ENCODE results near the gene ZNF473. TPM values are rescaled to one million over a fixed set of nuclear protein-coding genes. Genes with fewer than 3 reads are reported as not detected.

ZNF473 gene
- total and polyA plus RNA-seq, 2 donors (not counting 3 experiments of a cell fraction or from before 2014, with no cell fraction given), result 3.8 to 8.7 TPM

GRCh38 chr19:50043967-50044366 lies 18.2 kb downstream of the ZNF473 start:
- DNase-seq (ENCODE audit: low read depth, low spot score), result no peak
- ChIA-PET POLR2A (no interaction called here), CTCF (no interaction called here)
- no peak for FAIRE-seq
- H3K9ac ChIP-seq (replicated peaks; ENCODE audit: extremely low read depth, insufficient read depth, low read length), result no peak overlapping the region
- no peak overlapping the region for H3K4me3 ChIP-seq (replicated peaks in 1 of 3; ENCODE audit: insufficient read depth in 1 of 3, low read depth in 1 of 3, low read length in 3 of 3)
- no peaks in the 10 kb centered on the region for H3K79me2 ChIP-seq (ENCODE audit: control insufficient read depth, insufficient read depth, low read length)
- no peak overlapping the region for H3K4me2 ChIP-seq (ENCODE audit: insufficient read depth, low read length)
- H2AFZ ChIP-seq (ENCODE audit: low read depth, low read length), result no peak overlapping the region
- no peaks in the 10 kb centered on the region for H3K27me3 ChIP-seq (ENCODE audit: control insufficient read depth in 2 of 2, insufficient read depth in 2 of 2, low read length in 2 of 2)
- no peaks in the 10 kb centered on the region for H4K20me1 ChIP-seq (replicated peaks; ENCODE audit: control insufficient read depth, extremely low read depth, insufficient read depth, low read length)
- H3K27ac ChIP-seq (ENCODE audit: insufficient read depth, low read depth, low read length), result no peak overlapping the region
- H3K9me1 ChIP-seq (replicated peaks; ENCODE audit: control insufficient read depth, extremely low read depth, insufficient read depth, low read length), result no peaks in the 10 kb centered on the region
- dilution Hi-C loops (cut with MboI; ENCODE audit: extremely low pct_ligation_motif_present, low sequenced_read_pairs), result no loop called here
- intact Hi-C loops (cut with micrococcal nuclease), result no loop called here
- H3K36me3 ChIP-seq (ENCODE audit: control insufficient read depth in 2 of 2, extremely low read depth in 1 of 2, insufficient read depth in 2 of 2, low read length in 2 of 2), result peaks cover 25 to 59% of the 10 kb centered on the region in 2 experiments
- no peak for TF ChIP-seq GATA2 (IDR thresholded peaks at IDR 0.05; ENCODE audit: insufficient read depth, insufficient read length, low read depth, low read length)
- no peak for TF ChIP-seq FOS (IDR thresholded peaks at IDR 0.05; ENCODE audit: borderline replicate concordance, insufficient read depth, low read length)
- no peak for TF ChIP-seq CTCF (IDR thresholded peaks at IDR 0.05; ENCODE audit: extremely low read depth in 1 of 2, insufficient read depth in 1 of 2, low read depth in 1 of 2, low read length in 2 of 2)
- TF ChIP-seq MAX (IDR thresholded peaks at IDR 0.05; ENCODE audit: insufficient read depth, insufficient read length), result no peak
- TF ChIP-seq POLR2AphosphoS5 (IDR thresholded peaks at IDR 0.05; ENCODE audit: insufficient read depth, low read depth, low read length), result no peak
- peaks cover 28% of the 10 kb centered on the region for H3K9me3 ChIP-seq (replicated peaks; ENCODE audit: control insufficient read depth, insufficient read depth, low read length)
- BruUV-seq (replicated peaks), result no TSS peak
- H3K4me1 ChIP-seq (ENCODE audit: control insufficient read depth, extremely low read depth, insufficient read depth, low read length), result no peaks in the 10 kb centered on the region

GRCh38 chr19:50044922-50045321 lies 19.1 kb downstream of the ZNF473 start:
- Histone ChIP-seq H3K4me2 (ENCODE audit: insufficient read depth, low read length) (no peak overlapping the region), H3K79me2 (ENCODE audit: control insufficient read depth, insufficient read depth, low read length) (no peaks in the 10 kb centered on the region), H3K27me3 (ENCODE audit: control insufficient read depth in 2 of 2, insufficient read depth in 2 of 2, low read length in 2 of 2) (no peaks in the 10 kb centered on the region), H4K20me1 (replicated peaks; ENCODE audit: control insufficient read depth, extremely low read depth, insufficient read depth, low read length) (no peaks in the 10 kb centered on the region), H3K9me1 (replicated peaks; ENCODE audit: control insufficient read depth, extremely low read depth, insufficient read depth, low read length) (no peaks in the 10 kb centered on the region), H3K9ac (replicated peaks; ENCODE audit: extremely low read depth, insufficient read depth, low read length) (no peak overlapping the region), H3K27ac (ENCODE audit: insufficient read depth, low read depth, low read length) (no peak overlapping the region), H3K9me3 (replicated peaks; ENCODE audit: control insufficient read depth, insufficient read depth, low read length) (peaks cover 28% of the 10 kb centered on the region), H2AFZ (ENCODE audit: low read depth, low read length) (no peak overlapping the region), H3K4me3 (replicated peaks in 1 of 3; ENCODE audit: insufficient read depth in 1 of 3, low read depth in 1 of 3, low read length in 3 of 3) (no peak overlapping the region), H3K4me1 (ENCODE audit: control insufficient read depth, extremely low read depth, insufficient read depth, low read length) (no peaks in the 10 kb centered on the region), H3K36me3 (ENCODE audit: control insufficient read depth in 2 of 2, extremely low read depth in 1 of 2, insufficient read depth in 2 of 2, low read length in 2 of 2) (peaks cover 25 to 50% of the 10 kb centered on the region in 2 experiments)
- POLR2A ChIA-PET, result no interaction called here
- no peak for DNase-seq (ENCODE audit: low read depth, low spot score)
- no TSS peak for BruUV-seq (replicated peaks)
- FAIRE-seq, result no peak
- TF ChIP-seq MAX (IDR thresholded peaks at IDR 0.05; ENCODE audit: insufficient read depth, insufficient read length) (no peak), POLR2A (IDR thresholded peaks at IDR 0.05; ENCODE audit: low read depth, low read length) (no peak), JUN (IDR thresholded peaks at IDR 0.05; ENCODE audit: borderline replicate concordance, insufficient read depth, insufficient read length, low read depth) (no peak), CTCF (IDR thresholded peaks at IDR 0.05; ENCODE audit: extremely low read depth in 1 of 2, insufficient read depth in 1 of 2, low read depth in 1 of 2, low read length in 2 of 2) (no peak), GATA2 (IDR thresholded peaks at IDR 0.05; ENCODE audit: insufficient read depth, insufficient read length, low read depth, low read length) (no peak), FOS (IDR thresholded peaks at IDR 0.05; ENCODE audit: borderline replicate concordance, insufficient read depth, low read length) (no peak), POLR2AphosphoS5 (IDR thresholded peaks at IDR 0.05; ENCODE audit: insufficient read depth, low read depth, low read length) (no peak), EZH2 (IDR thresholded peaks at IDR 0.05; ENCODE audit: borderline replicate concordance, low read depth, low read length, severe bottlenecking) (no peak), MYC (IDR thresholded peaks at IDR 0.05; ENCODE audit: low read depth, low read length) (no peak)
- dilution Hi-C loops (cut with MboI; ENCODE audit: extremely low pct_ligation_motif_present, low sequenced_read_pairs) (no loop called here), intact Hi-C loops (cut with micrococcal nuclease) (no loop called here)
- CTCF ChIA-PET, result no interaction called here
